ENCODE data around the gene TRIOBP.
A peak's percentile ranks its signal among the peaks of the same experiment; 100 is the strongest.

TRIOBP gene

DNA sequence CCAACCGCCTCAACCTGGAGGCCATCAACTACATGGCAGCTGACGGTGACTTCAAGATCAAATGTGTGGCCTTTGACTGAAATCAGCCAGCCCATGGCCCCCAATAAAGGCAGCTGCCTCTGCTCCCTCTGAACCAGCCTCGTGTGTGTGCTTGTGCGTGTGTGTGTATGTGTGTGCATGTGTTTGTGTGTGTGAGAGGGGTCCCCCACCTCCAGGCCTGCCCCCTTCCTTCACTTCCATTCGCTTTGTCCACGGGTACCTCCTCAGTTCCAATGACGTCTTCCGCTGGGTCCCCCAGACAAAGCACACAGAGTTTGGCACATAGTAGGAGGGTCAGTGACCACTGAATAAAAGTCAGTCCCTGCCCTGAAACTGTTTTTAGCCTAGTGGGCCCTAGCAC is 17.2 kb upstream of the TRIOBP start:
- TF ChIP-seq, protein P1, sequence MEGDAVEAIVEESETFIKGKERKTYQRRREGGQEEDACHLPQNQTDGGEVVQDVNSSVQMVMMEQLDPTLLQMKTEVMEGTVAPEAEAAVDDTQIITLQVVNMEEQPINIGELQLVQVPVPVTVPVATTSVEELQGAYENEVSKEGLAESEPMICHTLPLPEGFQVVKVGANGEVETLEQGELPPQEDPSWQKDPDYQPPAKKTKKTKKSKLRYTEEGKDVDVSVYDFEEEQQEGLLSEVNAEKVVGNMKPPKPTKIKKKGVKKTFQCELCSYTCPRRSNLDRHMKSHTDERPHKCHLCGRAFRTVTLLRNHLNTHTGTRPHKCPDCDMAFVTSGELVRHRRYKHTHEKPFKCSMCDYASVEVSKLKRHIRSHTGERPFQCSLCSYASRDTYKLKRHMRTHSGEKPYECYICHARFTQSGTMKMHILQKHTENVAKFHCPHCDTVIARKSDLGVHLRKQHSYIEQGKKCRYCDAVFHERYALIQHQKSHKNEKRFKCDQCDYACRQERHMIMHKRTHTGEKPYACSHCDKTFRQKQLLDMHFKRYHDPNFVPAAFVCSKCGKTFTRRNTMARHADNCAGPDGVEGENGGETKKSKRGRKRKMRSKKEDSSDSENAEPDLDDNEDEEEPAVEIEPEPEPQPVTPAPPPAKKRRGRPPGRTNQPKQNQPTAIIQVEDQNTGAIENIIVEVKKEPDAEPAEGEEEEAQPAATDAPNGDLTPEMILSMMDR (IDR thresholded peaks at IDR 0.05; ENCODE audit: poor library complexity, severe bottlenecking), result no peak

DNA sequence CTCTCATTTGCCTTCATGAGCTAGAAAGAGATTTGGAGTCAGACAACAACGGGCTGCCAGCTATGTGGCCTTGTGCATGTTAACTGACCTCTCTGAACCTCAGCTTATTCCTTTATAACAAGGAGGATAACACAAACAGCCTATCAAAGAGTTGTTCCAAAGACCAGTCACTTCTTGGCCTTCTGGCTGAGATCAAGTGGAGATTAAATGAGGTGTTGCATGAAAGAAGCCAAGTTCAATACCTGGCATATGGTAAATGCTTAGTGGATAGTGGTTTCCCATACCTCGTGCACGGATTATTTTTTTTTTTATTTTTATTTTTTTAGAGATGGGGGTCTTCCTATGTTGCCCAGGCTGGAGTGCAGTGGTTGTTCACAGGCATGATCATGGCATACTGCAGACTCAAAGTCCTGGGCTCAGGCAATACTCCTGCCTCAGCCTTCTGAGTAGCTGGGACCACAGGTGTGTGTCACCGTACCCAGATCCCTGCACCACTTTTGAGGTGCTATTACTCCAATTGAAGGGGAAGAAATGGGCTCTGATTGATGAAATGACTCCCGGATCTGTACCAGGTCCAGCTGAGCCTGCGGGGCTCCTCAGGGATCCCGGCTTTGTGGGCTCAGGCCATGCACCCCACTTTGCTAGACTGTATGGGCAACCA is 16.5 kb upstream of the TRIOBP start:
- TF ChIP-seq, protein P1 (IDR thresholded peaks at IDR 0.05; ENCODE audit: poor library complexity, severe bottlenecking), result no peak
- ATAC-seq (ENCODE audit: low read depth) (no peak), DNase-seq (ENCODE audit: low spot score) (no peak)
- Histone ChIP-seq H3K4me1 (ENCODE audit: insufficient read depth, poor library complexity, severe bottlenecking) (peaks cover 16% of the 10 kb centered on the region), H3K4me3 (ENCODE audit: severe bottlenecking) (no peak overlapping the region), H3K36me3 (ENCODE audit: low read depth) (peaks cover 34% of the 10 kb centered on the region), H3K27me3 (ENCODE audit: insufficient read depth, poor library complexity, severe bottlenecking) (no peaks in the 10 kb centered on the region), H3K27ac (ENCODE audit: poor library complexity, severe bottlenecking) (peak overlapping the region; percentile 93), H3K9me3 (ENCODE audit: severe bottlenecking) (no peaks in the 10 kb centered on the region)

More for the DNA sequence above, 17.2 kb upstream of the TRIOBP start:
- Histone ChIP-seq H3K36me3 (ENCODE audit: low read depth) (peaks cover 34% of the 10 kb centered on the region), H3K27me3 (ENCODE audit: insufficient read depth, poor library complexity, severe bottlenecking) (no peaks in the 10 kb centered on the region), H3K9me3 (ENCODE audit: severe bottlenecking) (no peaks in the 10 kb centered on the region), H3K4me1 (ENCODE audit: insufficient read depth, poor library complexity, severe bottlenecking) (peaks cover 18% of the 10 kb centered on the region), H3K27ac (ENCODE audit: poor library complexity, severe bottlenecking) (peak overlapping the region; percentile 93), H3K4me3 (ENCODE audit: severe bottlenecking) (no peak overlapping the region)
- ATAC-seq (ENCODE audit: low read depth) (no peak), DNase-seq (ENCODE audit: low spot score) (no peak)

DNA sequence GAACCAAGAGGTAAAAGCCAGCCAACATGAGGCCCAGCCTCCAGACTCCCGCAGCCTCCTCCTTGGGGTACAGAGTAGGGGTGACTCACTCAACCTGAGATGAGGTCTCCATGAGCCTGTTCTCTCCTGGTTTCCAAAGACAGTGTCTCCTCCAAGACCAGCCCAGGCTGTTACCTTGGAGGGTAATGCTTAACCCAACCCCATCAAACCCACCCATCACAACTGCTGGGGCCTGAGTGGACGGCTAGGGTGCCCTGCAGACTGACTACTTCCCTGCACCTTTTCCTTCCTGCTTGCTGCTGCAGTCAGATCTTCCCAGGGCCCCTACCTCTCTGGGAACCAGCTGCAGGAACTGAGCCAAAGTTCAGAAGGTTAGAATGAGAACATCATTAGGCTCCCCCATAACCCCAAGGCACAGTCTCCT is 15.8 kb upstream of the TRIOBP start:
- TF ChIP-seq, protein P1 (IDR thresholded peaks at IDR 0.05; ENCODE audit: poor library complexity, severe bottlenecking), result no peak
- no peak overlapping the region for H3K4me3 ChIP-seq (ENCODE audit: severe bottlenecking)

GRCh38 chr22:37681556-37682049 is 15.2 kb upstream of the TRIOBP start:
- no peak for DNase-seq (ENCODE audit: low spot score)
- no peak overlapping the region for H3K4me3 ChIP-seq (ENCODE audit: severe bottlenecking)
- peaks cover 16% of the 10 kb centered on the region for H3K4me1 ChIP-seq (ENCODE audit: insufficient read depth, poor library complexity, severe bottlenecking)
- H3K27ac ChIP-seq (ENCODE audit: poor library complexity, severe bottlenecking), result peak overlapping the region; percentile 93
- no peaks in the 10 kb centered on the region for H3K9me3 ChIP-seq (ENCODE audit: severe bottlenecking)
- peaks cover 30% of the 10 kb centered on the region for H3K36me3 ChIP-seq (ENCODE audit: low read depth)
- ATAC-seq (ENCODE audit: low read depth), result peak; percentile 63
- TF ChIP-seq, protein P1 (IDR thresholded peaks at IDR 0.05; ENCODE audit: poor library complexity, severe bottlenecking), result peak; percentile 92
- no peaks in the 10 kb centered on the region for H3K27me3 ChIP-seq (ENCODE audit: insufficient read depth, poor library complexity, severe bottlenecking)

More for the DNA sequence above, 15.8 kb upstream of the TRIOBP start:
- Histone ChIP-seq H3K9me3 (ENCODE audit: severe bottlenecking) (no peaks in the 10 kb centered on the region), H3K27me3 (ENCODE audit: insufficient read depth, poor library complexity, severe bottlenecking) (no peaks in the 10 kb centered on the region), H3K36me3 (ENCODE audit: low read depth) (peaks cover 34% of the 10 kb centered on the region), H3K4me1 (ENCODE audit: insufficient read depth, poor library complexity, severe bottlenecking) (peaks cover 16% of the 10 kb centered on the region), H3K27ac (ENCODE audit: poor library complexity, severe bottlenecking) (peak overlapping the region; percentile 93)
- no peak for ATAC-seq (ENCODE audit: low read depth)
- no peak for DNase-seq (ENCODE audit: low spot score)

All from RWPE2 (cell line).